B cell (primary cell): ENCODE data around the gene WDR26.

Experiments
- CTCF ChIP-seq: fragments of 200-600 bp; IDR thresholded peaks from one replicate; pipeline ENCODE4 v1.8.0; 2022; ENCODE audit warnings: antibody characterized with exemption, mild to moderate bottlenecking
- EZH2 ChIP-seq: IDR thresholded peaks from 2 replicates; pipeline ENCODE4 v1.6.1; 2012; ENCODE audit warnings: borderline replicate concordance, low read depth, mild to moderate bottlenecking, moderate library complexity, low read length; ENCODE audit not compliant: insufficient read depth, poor library complexity, severe bottlenecking

GRCh38 chr1:224456637-224456953 lies 22.0 kb upstream of the WDR26 start:
- TF ChIP-seq CTCF (no peak), EZH2 (no peak)
